T-helper 17 cell (primary cell): ENCODE measurements around the gene TUBA3D. TPM values are rescaled to one million over a fixed set of nuclear protein-coding genes. Genes with fewer than 3 reads are reported as not detected.
"Not testable (repeated sequence)": the region's sequence is repeated elsewhere in the genome, so short reads cannot be mapped to it uniquely, and the experiment has no call there.

Source experiments
- ATAC-seq: fragments of 150-1000 bp; cut with Tn5 transposase; 2 replicates; pipeline ENCODE4 v1.10.0; 2021; ENCODE audit warnings: mild to moderate bottlenecking, moderate library complexity
- DNase-seq, 3 donors: peaks; one replicate each; pipeline versions ENCODE4 v3.0.0 to v3.0.0-alpha.2; 2020 to 2021
- H3K9me3 ChIP-seq: one replicate; pipeline ENCODE4 v1.7.0; 2013; ENCODE audit warnings: low read length, mild to moderate bottlenecking; ENCODE audit not compliant: control insufficient read depth, poor library complexity, severe bottlenecking
- H3K27ac Mint-ChIP-seq: one replicate; pipeline ENCODE4 v1.8.0; 2022; ENCODE audit warnings: mild to moderate bottlenecking, moderate library complexity, mixed read lengths
- H3K27me3 Mint-ChIP-seq: one replicate; pipeline ENCODE4 v1.8.0; 2022; ENCODE audit warnings: mixed read lengths
- H3K36me3 Mint-ChIP-seq: one replicate; pipeline ENCODE4 v1.8.0; 2022; ENCODE audit warnings: low read depth, mixed read lengths
- H3K4me1 Mint-ChIP-seq: one replicate; pipeline ENCODE4 v1.8.0; 2022; ENCODE audit warnings: mild to moderate bottlenecking, mixed read lengths
- H3K4me3 Mint-ChIP-seq: one replicate; pipeline ENCODE4 v1.8.0; 2022; ENCODE audit warnings: mild to moderate bottlenecking, moderate library complexity, mixed read lengths
- total RNA-seq, 4 donors: library from RNA in 2 of 4; stranded (reverse) in 2 of 4; gene quantifications; one replicate each; pipeline ENCODE4 v1.2.3 and lab custom pipeline; 2022 to 2026

Gene TUBA3D
- total RNA-seq, 2 donors from 2014 or later: not detected

GRCh38 chr2:131521961-131522781 lies 46.3 kb downstream of the TUBA3D start:
- ATAC-seq (peak; percentile 20), DNase-seq (no peak)
- Mint-ChIP-seq H3K4me3 (peak overlapping the region; percentile 12), H3K36me3 (no peaks in the 10 kb centered on the region), H3K27ac (peak overlapping the region; percentile 80), H3K4me1 (no peaks in the 10 kb centered on the region), H3K27me3 (no peaks in the 10 kb centered on the region)
- no peaks in the 10 kb centered on the region for H3K9me3 ChIP-seq

DNA sequence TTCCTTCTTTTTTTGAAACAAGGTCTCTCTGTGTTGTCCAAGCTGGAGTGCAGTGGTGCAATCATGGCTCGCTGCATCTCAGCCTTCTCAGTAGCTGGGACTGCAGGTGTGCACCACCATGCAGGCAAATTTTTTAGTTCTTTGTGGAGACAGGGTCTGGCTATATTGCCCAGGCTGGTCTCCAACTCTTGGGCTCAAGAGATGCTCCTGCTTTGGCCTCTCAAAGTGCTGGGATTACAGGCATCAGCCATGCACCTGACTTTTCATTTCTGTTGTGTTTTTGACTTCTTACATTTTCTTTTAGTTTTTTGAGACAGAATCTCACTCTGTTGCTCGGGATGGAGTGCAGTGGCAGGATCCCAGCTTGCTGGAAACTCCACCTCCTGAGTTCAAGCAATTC lies 49.3 kb downstream of the TUBA3D start:
- H3K27ac Mint-ChIP-seq, H3K9me3 ChIP-seq, DNase-seq, H3K36me3 Mint-ChIP-seq, H3K4me1 Mint-ChIP-seq, ATAC-seq, H3K27me3 Mint-ChIP-seq, H3K4me3 Mint-ChIP-seq: not testable (repeated sequence)

DNA sequence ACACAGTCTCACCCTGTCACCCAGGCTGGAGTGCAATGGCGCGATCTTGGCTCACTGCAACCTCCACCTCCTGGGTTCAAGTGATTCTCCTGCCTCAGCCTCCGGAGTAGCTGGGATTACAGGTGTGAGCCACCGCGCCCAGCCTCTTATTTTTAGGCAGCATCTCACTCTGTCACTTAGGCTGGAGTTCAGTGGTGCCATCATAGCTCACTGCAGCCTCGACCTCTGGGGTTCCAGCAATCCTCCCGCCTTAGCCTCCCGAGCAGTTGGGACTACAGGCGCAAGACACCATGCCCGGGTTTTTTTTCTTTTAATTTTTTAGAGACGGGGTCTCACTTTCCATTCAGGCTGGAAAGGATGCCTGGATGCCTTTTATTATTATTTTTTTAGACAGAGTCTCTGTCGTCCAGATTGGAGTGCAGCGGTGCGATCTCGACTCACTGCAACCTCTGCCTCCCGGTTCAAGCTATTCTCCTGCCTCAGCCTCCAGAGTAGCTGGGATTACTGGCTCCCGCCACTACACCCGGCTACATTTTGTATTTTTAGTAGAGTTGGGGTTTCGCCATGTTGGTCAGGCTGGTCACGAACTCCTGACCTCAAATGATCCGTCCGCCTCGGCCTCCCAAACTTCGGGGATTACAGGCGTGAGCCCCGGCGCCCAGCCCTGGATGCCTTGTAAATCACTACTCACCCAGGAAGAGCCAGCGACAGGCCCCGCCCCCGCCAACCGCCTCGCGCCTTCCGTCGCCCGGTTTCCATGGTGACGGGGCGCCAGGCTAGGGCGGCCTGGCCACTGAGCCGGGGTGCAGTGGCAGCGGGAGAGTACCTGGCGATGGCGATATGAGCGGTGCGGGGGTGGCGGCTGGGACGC lies 51.4 kb downstream of the TUBA3D start, which contains the start of gene CCDC74A:
CCDC74A (plus strand) TSS at position 758 of the 871 bp plus-strand sequence; CDS start at position 841, 83 bp downstream.
- not testable (repeated sequence) for H3K4me1 Mint-ChIP-seq, H3K36me3 Mint-ChIP-seq, H3K27me3 Mint-ChIP-seq, H3K9me3 ChIP-seq
- ATAC-seq (peak; percentile 96), DNase-seq (peak; percentile 71 to 77 (median 77))
- H3K27ac Mint-ChIP-seq: peak within 1 kb of the TSS; percentile 93
- peak within 1 kb of the TSS; percentile 87 for H3K4me3 Mint-ChIP-seq

- Mint-ChIP-seq H3K4me3 (peak overlapping the region; percentile 87), H3K27ac (peak overlapping the region; percentile 93)
- ATAC-seq, H3K9me3 ChIP-seq, H3K27me3 Mint-ChIP-seq, DNase-seq, H3K36me3 Mint-ChIP-seq, H3K4me1 Mint-ChIP-seq: not testable (repeated sequence)
Measured at GRCh38 chr2:131528981-131529863, 53.3 kb downstream of the TUBA3D start.

- not testable (repeated sequence) for ATAC-seq, H3K4me1 Mint-ChIP-seq, H3K36me3 Mint-ChIP-seq, DNase-seq, H3K9me3 ChIP-seq, H3K27me3 Mint-ChIP-seq, H3K4me3 Mint-ChIP-seq, H3K27ac Mint-ChIP-seq
Measured at GRCh38 chr2:131529864-131530445, 54.0 kb downstream of the TUBA3D start.

- H3K27me3 Mint-ChIP-seq, H3K9me3 ChIP-seq, H3K27ac Mint-ChIP-seq, DNase-seq, ATAC-seq, H3K4me3 Mint-ChIP-seq, H3K4me1 Mint-ChIP-seq, H3K36me3 Mint-ChIP-seq: not testable (repeated sequence)
Measured at GRCh38 chr2:131530626-131531344, 54.9 kb downstream of the TUBA3D start.

- DNase-seq, H3K4me3 Mint-ChIP-seq, H3K27me3 Mint-ChIP-seq, H3K27ac Mint-ChIP-seq, ATAC-seq, H3K4me1 Mint-ChIP-seq, H3K9me3 ChIP-seq, H3K36me3 Mint-ChIP-seq: not testable (repeated sequence)
Measured at GRCh38 chr2:131531547-131532185, 55.7 kb downstream of the TUBA3D start.

Other genes with a start within 250 kb of the TUBA3D start
- gene RAB6D, start 112.0 kb upstream of the TUBA3D start, total RNA-seq: not detected
- 10 to 100 TPM; 58.4 to 89.1 TPM for gene MZT2A, start 16.3 kb downstream of the TUBA3D start, total RNA-seq
- 1 to 10 TPM; 1.4 to 2.3 TPM for gene CCDC74A, start 51.8 kb downstream of the TUBA3D start, total RNA-seq